HepG2 (cell line): Measurements from ENCODE around the gene NEK11. TPM values are rescaled to one million over a fixed set of nuclear protein-coding genes. Genes with fewer than 3 reads are reported as not detected.

Experiments
- CHD4 ChIP-seq: fragments of 200-600 bp; sonication (generic); IDR thresholded peaks from 2 replicates; pipeline ENCODE4 v1.7.0; 2017; ENCODE audit warnings: mild to moderate bottlenecking, low read length, borderline replicate concordance
- GATAD1 ChIP-seq: IDR thresholded peaks from 2 replicates; pipeline ENCODE4 v1.6.1; 2016; ENCODE audit warnings: missing genetic modification reagents, missing compliant biosample characterization
- GLI4 ChIP-seq: sonication (generic); formaldehyde crosslinking; IDR thresholded peaks from 2 replicates; pipeline ENCODE4 v1.5.1; 2020; ENCODE audit warnings: missing genetic modification reagents, mild to moderate bottlenecking, moderate library complexity, borderline replicate concordance
- HNRNPLL ChIP-seq: fragments of 200-400 bp; formaldehyde crosslinking; IDR thresholded peaks from 2 replicates; pipeline ENCODE4 v1.6.1; 2017; ENCODE audit warnings: mild to moderate bottlenecking, low read depth, low read length; ENCODE audit not compliant: poor library complexity, severe bottlenecking
- HOXA3 ChIP-seq: sonication (generic); formaldehyde crosslinking; IDR thresholded peaks from 2 replicates; pipeline ENCODE4 v1.5.0; 2020; ENCODE audit warnings: missing genetic modification reagents
- TRIM24 ChIP-seq: sonication (generic); formaldehyde crosslinking; IDR thresholded peaks from 2 replicates; pipeline ENCODE4 v1.8.0; 2022; ENCODE audit warnings: mild to moderate bottlenecking, missing genetic modification reagents
- ZNF160 ChIP-seq: sonication (generic); formaldehyde crosslinking; IDR thresholded peaks from 2 replicates; pipeline ENCODE4 v1.8.0; 2022; ENCODE audit warnings: mild to moderate bottlenecking, inconsistent platforms, missing genetic modification reagents
- ZNF589 ChIP-seq: sonication (generic); formaldehyde crosslinking; conservative IDR thresholded peaks from 2 replicates; pipeline ENCODE4 v1.8.0; 2022; ENCODE audit warnings: mild to moderate bottlenecking, moderate library complexity, missing genetic modification reagents
- ZNF672 ChIP-seq: sonication (generic); formaldehyde crosslinking; IDR thresholded peaks from 2 replicates; pipeline ENCODE4 v1.8.1; 2022; ENCODE audit warnings: missing genetic modification reagents
- ZNF777 ChIP-seq: sonication (generic); formaldehyde crosslinking; IDR thresholded peaks from 2 replicates; pipeline ENCODE4 v1.4.0; 2020; ENCODE audit warnings: missing genetic modification reagents
- polyA plus RNA-seq, 8 experiments: library from polyadenylated mRNA; depleted of rRNA in 3 of 8; stranded (reverse) in 7 of 8; unstranded in 1 of 8; fragments of >200 nt; fragmentation: Illumina TruSeq in 4 of 8; extraction: Trizol in 4 of 8; gene quantifications; 2 replicates each; pipeline versions ENCODE4 v1.2.1 to v1.2.3, GENCODE V29; 2011 to 2016; ENCODE audit warnings: low read depth in 4 of 8, missing spikeins in 1 of 8, mixed read lengths in 1 of 8; ENCODE audit not compliant: insufficient read depth in 1 of 8
- total RNA-seq, 5 experiments: library from RNA; depleted of rRNA; stranded (reverse); fragments of >200 nt; fragmentation: Illumina TruSeq; extraction: Trizol; gene quantifications; 2 replicates each; pipeline ENCODE4 v1.2.3, GENCODE V29; 2016; ENCODE audit warnings: low read depth in 1 of 5
- TF ChIP-seq, protein P1 (sequence below): sonication (generic); formaldehyde crosslinking; IDR thresholded peaks from 2 replicates; pipeline ENCODE4 v1.5.0; 2020; ENCODE audit warnings: missing genetic modification reagents, mild to moderate bottlenecking, borderline replicate concordance
- TF ChIP-seq, protein P2 (sequence below): sonication (generic); formaldehyde crosslinking; IDR thresholded peaks from 2 replicates; pipeline ENCODE4 v1.8.0; 2022; ENCODE audit warnings: mild to moderate bottlenecking, missing genetic modification reagents, borderline replicate concordance
- TF ChIP-seq, protein P3 (sequence below): sonication (generic); formaldehyde crosslinking; IDR thresholded peaks from 2 replicates; pipeline ENCODE4 v1.4.0; 2020; ENCODE audit warnings: mild to moderate bottlenecking, low read depth, missing genetic modification reagents
- TF ChIP-seq, protein P4 (sequence below): sonication (generic); formaldehyde crosslinking; IDR thresholded peaks from 2 replicates; pipeline ENCODE4 v1.8.1; 2022; ENCODE audit warnings: mild to moderate bottlenecking, missing genetic modification reagents

NEK11 gene
- total and polyA plus RNA-seq, 2 of the 13 experiments (the other 11 are each of a cell fraction or from before 2014, with no cell fraction given): 0.95 to 2.2 TPM

DNA sequence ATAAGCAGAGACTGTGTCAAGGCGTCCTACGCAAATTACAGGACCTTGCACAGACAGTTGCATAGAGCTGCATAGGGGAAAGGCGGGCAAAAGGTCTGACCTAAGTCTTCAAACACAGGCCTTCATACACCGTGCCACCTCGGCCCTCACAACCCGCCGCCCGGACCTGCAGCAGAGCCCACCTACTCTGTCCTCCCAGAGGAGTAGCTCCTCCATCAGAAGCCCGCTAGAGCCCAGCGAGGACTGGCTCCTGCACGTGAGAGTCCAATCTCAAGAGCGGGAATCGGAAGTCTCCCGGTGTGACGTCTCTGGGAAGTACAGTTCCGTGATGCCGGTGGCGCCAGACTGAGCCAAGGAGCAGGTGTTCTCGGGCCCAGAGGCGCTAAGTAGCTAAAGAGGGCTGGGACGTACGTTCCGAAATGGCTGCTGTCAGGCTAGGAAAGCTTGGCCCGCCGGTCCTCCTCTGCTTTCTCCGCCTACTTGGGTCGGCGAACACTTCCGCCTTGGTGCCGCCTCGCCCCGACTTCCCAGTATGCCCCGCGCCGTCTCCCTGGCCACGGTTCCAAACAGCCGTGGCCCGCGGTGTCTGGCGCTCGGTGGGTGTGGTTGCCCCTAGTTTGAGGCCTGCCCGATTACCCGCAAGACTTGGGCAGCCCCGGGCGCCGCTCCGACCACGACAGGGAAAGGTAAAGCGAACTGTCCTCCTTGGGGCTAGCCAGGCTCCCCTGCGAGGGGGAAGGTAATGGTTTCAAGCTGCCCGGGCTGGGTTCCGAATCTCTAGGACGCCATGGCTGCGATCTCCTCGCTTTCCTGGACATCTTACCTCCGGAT lies at the start of gene NEK11, which contains the start of gene ASTE1 (continued):
- TF ChIP-seq ZNF160 (CRISPR knock-in tag) (no peak), ZNF672 (no peak), CHD4 (no peak), HNRNPLL (peak; percentile 55), TRIM24 (CRISPR knock-in tag) (no peak), GLI4 (0 out of 2 replicates have a peak, but pooled peaks have one; percentile 81), ZNF589 (no peak), HOXA3 (CRISPR knock-in tag) (peak; percentile 74; the same call in 1 of the 2 replicates), ZNF777 (CRISPR knock-in tag) (peak; percentile 19; the same call in 1 of the 2 replicates), GATAD1 (CRISPR knock-in tag) (peak; percentile 71; the same call in 1 of the 2 replicates)
- TF ChIP-seq, protein P1, sequence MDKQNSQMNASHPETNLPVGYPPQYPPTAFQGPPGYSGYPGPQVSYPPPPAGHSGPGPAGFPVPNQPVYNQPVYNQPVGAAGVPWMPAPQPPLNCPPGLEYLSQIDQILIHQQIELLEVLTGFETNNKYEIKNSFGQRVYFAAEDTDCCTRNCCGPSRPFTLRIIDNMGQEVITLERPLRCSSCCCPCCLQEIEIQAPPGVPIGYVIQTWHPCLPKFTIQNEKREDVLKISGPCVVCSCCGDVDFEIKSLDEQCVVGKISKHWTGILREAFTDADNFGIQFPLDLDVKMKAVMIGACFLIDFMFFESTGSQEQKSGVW (CRISPR knock-in tag): 0 out of 2 replicates have a peak, but pooled peaks have one; percentile 7
- TF ChIP-seq, protein P2, sequence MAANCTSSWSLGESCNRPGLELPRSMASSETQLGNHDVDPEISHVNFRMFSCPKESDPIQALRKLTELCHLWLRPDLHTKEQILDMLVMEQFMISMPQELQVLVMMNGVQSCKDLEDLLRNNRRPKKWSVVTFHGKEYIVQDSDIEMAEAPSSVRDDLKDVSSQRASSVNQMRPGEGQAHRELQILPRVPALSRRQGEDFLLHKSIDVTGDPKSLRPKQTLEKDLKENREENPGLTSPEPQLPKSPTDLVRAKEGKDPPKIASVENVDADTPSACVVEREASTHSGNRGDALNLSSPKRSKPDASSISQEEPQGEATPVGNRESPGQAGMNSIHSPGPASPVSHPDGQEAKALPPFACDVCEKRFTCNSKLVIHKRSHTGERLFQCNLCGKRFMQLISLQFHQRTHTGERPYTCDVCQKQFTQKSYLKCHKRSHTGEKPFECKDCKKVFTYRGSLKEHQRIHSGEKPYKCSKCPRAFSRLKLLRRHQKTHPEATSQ (CRISPR knock-in tag): 0 out of 2 replicates have a peak, but pooled peaks have one; percentile 38
- TF ChIP-seq, protein P3, sequence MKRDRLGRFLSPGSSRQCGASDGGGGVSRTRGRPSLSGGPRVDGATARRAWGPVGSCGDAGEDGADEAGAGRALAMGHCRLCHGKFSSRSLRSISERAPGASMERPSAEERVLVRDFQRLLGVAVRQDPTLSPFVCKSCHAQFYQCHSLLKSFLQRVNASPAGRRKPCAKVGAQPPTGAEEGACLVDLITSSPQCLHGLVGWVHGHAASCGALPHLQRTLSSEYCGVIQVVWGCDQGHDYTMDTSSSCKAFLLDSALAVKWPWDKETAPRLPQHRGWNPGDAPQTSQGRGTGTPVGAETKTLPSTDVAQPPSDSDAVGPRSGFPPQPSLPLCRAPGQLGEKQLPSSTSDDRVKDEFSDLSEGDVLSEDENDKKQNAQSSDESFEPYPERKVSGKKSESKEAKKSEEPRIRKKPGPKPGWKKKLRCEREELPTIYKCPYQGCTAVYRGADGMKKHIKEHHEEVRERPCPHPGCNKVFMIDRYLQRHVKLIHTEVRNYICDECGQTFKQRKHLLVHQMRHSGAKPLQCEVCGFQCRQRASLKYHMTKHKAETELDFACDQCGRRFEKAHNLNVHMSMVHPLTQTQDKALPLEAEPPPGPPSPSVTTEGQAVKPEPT (CRISPR knock-in tag): peak; percentile 92; the same call in 1 of the 2 replicates
- TF ChIP-seq, protein P4, sequence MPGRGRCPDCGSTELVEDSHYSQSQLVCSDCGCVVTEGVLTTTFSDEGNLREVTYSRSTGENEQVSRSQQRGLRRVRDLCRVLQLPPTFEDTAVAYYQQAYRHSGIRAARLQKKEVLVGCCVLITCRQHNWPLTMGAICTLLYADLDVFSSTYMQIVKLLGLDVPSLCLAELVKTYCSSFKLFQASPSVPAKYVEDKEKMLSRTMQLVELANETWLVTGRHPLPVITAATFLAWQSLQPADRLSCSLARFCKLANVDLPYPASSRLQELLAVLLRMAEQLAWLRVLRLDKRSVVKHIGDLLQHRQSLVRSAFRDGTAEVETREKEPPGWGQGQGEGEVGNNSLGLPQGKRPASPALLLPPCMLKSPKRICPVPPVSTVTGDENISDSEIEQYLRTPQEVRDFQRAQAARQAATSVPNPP: peak; percentile 79; the same call in 1 of the 2 replicates
- TF ChIP-seq, all 625 proteins: peak for 247
